ENCODE measurements around the gene CPPED1.

Gene CPPED1

GRCh38 chr16:12626411-12626810 lies 177.3 kb downstream of the CPPED1 start:
- H3K79me2 ChIP-seq (ENCODE audit: low read length): no peaks in the 10 kb centered on the region

DNA sequence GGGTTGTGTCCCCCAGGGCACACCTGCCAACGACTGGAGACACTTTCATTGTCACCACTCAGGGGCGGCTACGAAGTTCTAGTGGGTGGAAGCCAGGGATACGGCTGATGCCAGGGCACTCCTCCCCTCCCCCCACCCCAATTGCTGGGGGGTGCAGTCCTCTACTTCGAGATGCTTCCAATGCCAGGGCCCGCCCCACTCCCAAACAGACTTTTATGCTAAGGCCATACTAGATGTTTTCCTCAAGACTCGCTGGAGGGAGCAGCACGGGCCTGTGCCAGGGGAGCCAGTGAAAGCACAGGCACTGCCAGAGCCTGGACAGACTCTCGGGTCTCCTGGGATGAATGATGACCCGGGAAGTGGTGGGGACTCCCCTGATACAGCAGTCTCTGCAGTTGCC lies 178.0 kb downstream of the CPPED1 start:
- Histone ChIP-seq H3K79me2 (ENCODE audit: low read length) (no peaks in the 10 kb centered on the region), H3K36me3 (replicated peaks; ENCODE audit: low read depth, low read length) (no peaks in the 10 kb centered on the region), H3K9me3 (ENCODE audit: insufficient read depth, low read length) (no peaks in the 10 kb centered on the region), H3K4me1 (ENCODE audit: low read length) (no peaks in the 10 kb centered on the region), H4K20me1 (ENCODE audit: insufficient read depth, low read length) (no peaks in the 10 kb centered on the region), H2AFZ (ENCODE audit: low read depth, low read length) (no peak overlapping the region), H3K9ac (ENCODE audit: low read length) (no peak overlapping the region), H3K27ac (ENCODE audit: low read length) (no peak overlapping the region), H3K27me3 (ENCODE audit: low read depth, low read length) (peaks cover 26% of the 10 kb centered on the region), H3K4me3 (ENCODE audit: low read length) (no peak overlapping the region), H3K4me2 (ENCODE audit: low read length) (no peak overlapping the region)
- no peak for TF ChIP-seq EZH2phosphoT487 (IDR thresholded peaks at IDR 0.05; ENCODE audit: low read depth)
- TF ChIP-seq, protein P1, sequence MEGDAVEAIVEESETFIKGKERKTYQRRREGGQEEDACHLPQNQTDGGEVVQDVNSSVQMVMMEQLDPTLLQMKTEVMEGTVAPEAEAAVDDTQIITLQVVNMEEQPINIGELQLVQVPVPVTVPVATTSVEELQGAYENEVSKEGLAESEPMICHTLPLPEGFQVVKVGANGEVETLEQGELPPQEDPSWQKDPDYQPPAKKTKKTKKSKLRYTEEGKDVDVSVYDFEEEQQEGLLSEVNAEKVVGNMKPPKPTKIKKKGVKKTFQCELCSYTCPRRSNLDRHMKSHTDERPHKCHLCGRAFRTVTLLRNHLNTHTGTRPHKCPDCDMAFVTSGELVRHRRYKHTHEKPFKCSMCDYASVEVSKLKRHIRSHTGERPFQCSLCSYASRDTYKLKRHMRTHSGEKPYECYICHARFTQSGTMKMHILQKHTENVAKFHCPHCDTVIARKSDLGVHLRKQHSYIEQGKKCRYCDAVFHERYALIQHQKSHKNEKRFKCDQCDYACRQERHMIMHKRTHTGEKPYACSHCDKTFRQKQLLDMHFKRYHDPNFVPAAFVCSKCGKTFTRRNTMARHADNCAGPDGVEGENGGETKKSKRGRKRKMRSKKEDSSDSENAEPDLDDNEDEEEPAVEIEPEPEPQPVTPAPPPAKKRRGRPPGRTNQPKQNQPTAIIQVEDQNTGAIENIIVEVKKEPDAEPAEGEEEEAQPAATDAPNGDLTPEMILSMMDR (IDR thresholded peaks at IDR 0.05; ENCODE audit: low read depth, low read length): no peak

More at GRCh38 chr16:12626411-12626810, 177.3 kb downstream of the CPPED1 start:
- no peaks in the 10 kb centered on the region for H3K4me1 ChIP-seq (ENCODE audit: low read length)
- peaks cover 26% of the 10 kb centered on the region for H3K27me3 ChIP-seq (ENCODE audit: low read depth, low read length)
- H3K9me3 ChIP-seq (ENCODE audit: insufficient read depth, low read length): no peaks in the 10 kb centered on the region
- TF ChIP-seq, protein P1 (IDR thresholded peaks at IDR 0.05; ENCODE audit: low read depth, low read length): no peak
- TF ChIP-seq EZH2phosphoT487 (IDR thresholded peaks at IDR 0.05; ENCODE audit: low read depth): no peak
- H3K4me2 ChIP-seq (ENCODE audit: low read length): no peak overlapping the region
- H3K9ac ChIP-seq (ENCODE audit: low read length): no peak overlapping the region
- H4K20me1 ChIP-seq (ENCODE audit: insufficient read depth, low read length): no peaks in the 10 kb centered on the region
- H3K4me3 ChIP-seq (ENCODE audit: low read length): no peak overlapping the region
- H3K36me3 ChIP-seq (replicated peaks; ENCODE audit: low read depth, low read length): no peaks in the 10 kb centered on the region
- H2AFZ ChIP-seq (ENCODE audit: low read depth, low read length): no peak overlapping the region
- H3K27ac ChIP-seq (ENCODE audit: low read length): no peak overlapping the region

DNA sequence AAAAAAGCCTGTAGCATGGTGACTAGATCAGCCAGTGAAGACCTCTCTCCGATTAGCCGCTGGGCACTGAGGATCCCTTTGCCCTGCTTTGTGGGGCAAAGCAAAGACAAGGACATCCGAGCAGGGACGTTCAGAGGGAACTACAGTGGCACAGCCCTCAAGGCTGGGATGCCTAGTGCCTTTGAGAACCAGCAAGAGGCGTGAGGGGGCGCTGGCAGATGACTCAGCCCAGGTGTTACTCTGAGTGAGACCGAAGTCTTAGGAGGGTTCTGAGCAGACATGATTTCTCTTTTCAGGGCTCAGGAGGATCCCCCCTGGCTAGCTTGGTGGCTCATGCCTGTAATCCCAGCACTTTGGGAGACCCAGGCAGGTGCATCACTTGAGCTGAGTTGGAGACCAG lies 178.6 kb downstream of the CPPED1 start:
- H3K79me2 ChIP-seq (ENCODE audit: low read length): no peaks in the 10 kb centered on the region
- no peaks in the 10 kb centered on the region for H3K36me3 ChIP-seq (replicated peaks; ENCODE audit: low read depth, low read length)
- no peak overlapping the region for H2AFZ ChIP-seq (ENCODE audit: low read depth, low read length)
- H3K9ac ChIP-seq (ENCODE audit: low read length): no peak overlapping the region
- no peak for TF ChIP-seq EZH2phosphoT487 (IDR thresholded peaks at IDR 0.05; ENCODE audit: low read depth)
- TF ChIP-seq, protein P1 (IDR thresholded peaks at IDR 0.05; ENCODE audit: low read depth, low read length): no peak
- H4K20me1 ChIP-seq (ENCODE audit: insufficient read depth, low read length): no peaks in the 10 kb centered on the region
- no peak overlapping the region for H3K27ac ChIP-seq (ENCODE audit: low read length)
- H3K4me1 ChIP-seq (ENCODE audit: low read length): no peaks in the 10 kb centered on the region
- H3K27me3 ChIP-seq (ENCODE audit: low read depth, low read length): peaks cover 26% of the 10 kb centered on the region
- no peak overlapping the region for H3K4me2 ChIP-seq (ENCODE audit: low read length)
- no peaks in the 10 kb centered on the region for H3K9me3 ChIP-seq (ENCODE audit: insufficient read depth, low read length)
- H3K4me3 ChIP-seq (ENCODE audit: low read length): no peak overlapping the region

GRCh38 chr16:12620150-12620549 lies 183.5 kb downstream of the CPPED1 start:
- Histone ChIP-seq H3K4me2 (ENCODE audit: low read length) (no peak overlapping the region), H3K79me2 (ENCODE audit: low read length) (no peaks in the 10 kb centered on the region), H2AFZ (ENCODE audit: low read depth, low read length) (no peak overlapping the region)

More at GRCh38 chr16:12620150-12620549, 183.5 kb downstream of the CPPED1 start:
- H3K27me3 ChIP-seq (ENCODE audit: low read depth, low read length): no peaks in the 10 kb centered on the region
- H3K4me1 ChIP-seq (ENCODE audit: low read length): peaks cover 4% of the 10 kb centered on the region; the same call in 1 of the 2 replicates
- H3K9ac ChIP-seq (ENCODE audit: low read length): no peak overlapping the region
- no peaks in the 10 kb centered on the region for H4K20me1 ChIP-seq (ENCODE audit: insufficient read depth, low read length)
- H3K4me3 ChIP-seq (ENCODE audit: low read length): no peak overlapping the region
- H3K9me3 ChIP-seq (ENCODE audit: insufficient read depth, low read length): no peaks in the 10 kb centered on the region
- no peaks in the 10 kb centered on the region for H3K36me3 ChIP-seq (replicated peaks; ENCODE audit: low read depth, low read length)
- no peak overlapping the region for H3K27ac ChIP-seq (ENCODE audit: low read length)
- no peak for TF ChIP-seq EZH2phosphoT487 (IDR thresholded peaks at IDR 0.05; ENCODE audit: low read depth)
- TF ChIP-seq, protein P1 (IDR thresholded peaks at IDR 0.05; ENCODE audit: low read depth, low read length): 0 out of 2 replicates have a peak, but pooled peaks have one; percentile 11

All from OCI-LY3 (cell line).